ENCODE results near the gene ZFY. TPM values are rescaled to one million over a fixed set of nuclear protein-coding genes. Genes with fewer than 3 reads are reported as not detected.

The ZFY gene
- total RNA-seq, 2 experiments from 2014 or later = 10.7 to 16.5 TPM

DNA sequence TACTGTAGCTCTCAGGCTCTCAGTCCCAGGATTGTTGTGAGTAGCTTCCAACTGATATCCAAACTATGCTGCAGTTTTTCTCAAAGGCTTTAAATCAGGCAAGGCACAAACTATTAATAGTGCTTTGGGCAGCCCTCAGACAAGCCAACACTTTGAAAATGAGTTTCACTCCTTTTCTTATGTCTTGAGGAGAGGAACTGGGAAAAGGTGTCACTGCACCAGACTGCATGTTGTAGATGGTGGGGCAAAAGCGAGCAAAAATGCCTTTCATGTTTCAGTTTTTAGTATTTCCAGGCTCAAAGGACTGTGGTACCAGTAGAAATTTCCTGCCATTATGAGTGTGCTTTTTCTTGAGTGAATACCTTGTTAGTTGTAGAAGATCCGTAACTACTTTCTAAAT, 39.1 kb upstream of the ZFY start:
- DNase-seq (ENCODE audit: low spot score) = no peak
- no peaks in the 10 kb centered on the region for H3K9me2 ChIP-seq (ENCODE audit: insufficient read depth, low read length)
- no peaks in the 10 kb centered on the region for H3K4me1 ChIP-seq (ENCODE audit: insufficient read depth, low read length, poor library complexity, severe bottlenecking)
- no peaks in the 10 kb centered on the region for H3K9me3 ChIP-seq (ENCODE audit: low read length)
- POLR2A ChIA-PET = interaction anchor here (1.0 kb wide), 1 partner anchor 16 kb away, joined by 4 read pairs; no protein-coding TSS in a partner anchor
- H3K27ac ChIP-seq (ENCODE audit: low read depth, low read length, poor library complexity, severe bottlenecking) = no peak overlapping the region
- no peaks in the 10 kb centered on the region for H4K20me1 ChIP-seq (ENCODE audit: insufficient read depth, low read length)
- no peak overlapping the region for H3K4me2 ChIP-seq (ENCODE audit: low read length)
- H3K36me3 ChIP-seq (ENCODE audit: insufficient read depth, low read length) = no peaks in the 10 kb centered on the region
- no peak overlapping the region for H3K4me3 ChIP-seq (ENCODE audit: low read depth, low read length, poor library complexity, severe bottlenecking)
- BruUV-seq (replicated peaks) = no TSS peak
- TF ChIP-seq EZH2phosphoT487 (IDR thresholded peaks at IDR 0.05; ENCODE audit: borderline replicate concordance, low read depth, low read length) (no peak), CTCF (conservative IDR thresholded peaks at IDR 0.05; ENCODE audit: low read length) (no peak)
- H2AFZ ChIP-seq (ENCODE audit: low read length) = no peak overlapping the region
- intact Hi-C loops (cut with micrococcal nuclease; ENCODE audit: unreplicated experiment) = no loop called here
- no peaks in the 10 kb centered on the region for H3K79me2 ChIP-seq (ENCODE audit: insufficient read depth, low read depth, low read length)
- CTCF ChIA-PET (ENCODE audit: unreplicated experiment) = no interaction called here

- no peaks in the 10 kb centered on the region for H3K9me2 ChIP-seq (ENCODE audit: insufficient read depth, low read length)
- no peaks in the 10 kb centered on the region for H4K20me1 ChIP-seq (ENCODE audit: insufficient read depth, low read length)
- no peak for DNase-seq (ENCODE audit: low spot score)
- ChIA-PET CTCF (ENCODE audit: unreplicated experiment) (no interaction called here), POLR2A (no interaction called here)
- no peak for TF ChIP-seq CTCF (conservative IDR thresholded peaks at IDR 0.05; ENCODE audit: low read length)
- no peak for TF ChIP-seq EZH2phosphoT487 (IDR thresholded peaks at IDR 0.05; ENCODE audit: borderline replicate concordance, low read depth, low read length)
- no peak overlapping the region for H3K27ac ChIP-seq (ENCODE audit: low read depth, low read length, poor library complexity, severe bottlenecking)
- H3K9me3 ChIP-seq (ENCODE audit: low read length) = no peaks in the 10 kb centered on the region
- intact Hi-C loops (cut with micrococcal nuclease; ENCODE audit: unreplicated experiment) = no loop called here
- H3K4me2 ChIP-seq (ENCODE audit: low read length) = no peak overlapping the region
- H3K4me3 ChIP-seq (ENCODE audit: low read depth, low read length, poor library complexity, severe bottlenecking) = no peak overlapping the region
- no peaks in the 10 kb centered on the region for H3K79me2 ChIP-seq (ENCODE audit: insufficient read depth, low read depth, low read length)
- H2AFZ ChIP-seq (ENCODE audit: low read length) = no peak overlapping the region
- no TSS peak for BruUV-seq (replicated peaks)
- no peaks in the 10 kb centered on the region for H3K36me3 ChIP-seq (ENCODE audit: insufficient read depth, low read length)
- H3K4me1 ChIP-seq (ENCODE audit: insufficient read depth, low read length, poor library complexity, severe bottlenecking) = no peaks in the 10 kb centered on the region
Measured at GRCh38 chrY:2907356-2907755, 27.8 kb upstream of the ZFY start.

GRCh38 chrY:2913066-2913815, 21.9 kb upstream of the ZFY start:
- POLR2A ChIA-PET = interaction anchor here (0.5 kb wide), 1 partner anchor 50 kb away, joined by 3 read pairs; no protein-coding TSS in a partner anchor
- peak overlapping the region; percentile 90 for H2AFZ ChIP-seq (ENCODE audit: low read length)
- intact Hi-C loops (cut with micrococcal nuclease; ENCODE audit: unreplicated experiment) = no loop called here
- peak; percentile 59 for DNase-seq (ENCODE audit: low spot score)
- H3K79me2 ChIP-seq (ENCODE audit: insufficient read depth, low read depth, low read length) = no peaks in the 10 kb centered on the region
- no TSS peak for BruUV-seq (replicated peaks)
- no peaks in the 10 kb centered on the region for H4K20me1 ChIP-seq (ENCODE audit: insufficient read depth, low read length)
- TF ChIP-seq CTCF (conservative IDR thresholded peaks at IDR 0.05; ENCODE audit: low read length) (peak; percentile 76), EZH2phosphoT487 (IDR thresholded peaks at IDR 0.05; ENCODE audit: borderline replicate concordance, low read depth, low read length) (no peak)
- H3K27ac ChIP-seq (ENCODE audit: low read depth, low read length, poor library complexity, severe bottlenecking) = no peak overlapping the region
- H3K9me2 ChIP-seq (ENCODE audit: insufficient read depth, low read length) = no peaks in the 10 kb centered on the region
- H3K9me3 ChIP-seq (ENCODE audit: low read length) = no peaks in the 10 kb centered on the region
- peaks cover 7% of the 10 kb centered on the region for H3K4me1 ChIP-seq (ENCODE audit: insufficient read depth, low read length, poor library complexity, severe bottlenecking)
- no peak overlapping the region for H3K4me3 ChIP-seq (ENCODE audit: low read depth, low read length, poor library complexity, severe bottlenecking)
- no peaks in the 10 kb centered on the region for H3K36me3 ChIP-seq (ENCODE audit: insufficient read depth, low read length)
- 0 out of 2 replicates have a peak overlapping the region, but pooled peaks have one; percentile 29 for H3K4me2 ChIP-seq (ENCODE audit: low read length)
- CTCF ChIA-PET (ENCODE audit: unreplicated experiment) = no interaction called here

All from OCI-LY7 (cell line).